ENCODE results near the gene PIPOX.
A peak's percentile ranks its signal among the peaks of the same experiment; 100 is the strongest.

Gene PIPOX

DNA sequence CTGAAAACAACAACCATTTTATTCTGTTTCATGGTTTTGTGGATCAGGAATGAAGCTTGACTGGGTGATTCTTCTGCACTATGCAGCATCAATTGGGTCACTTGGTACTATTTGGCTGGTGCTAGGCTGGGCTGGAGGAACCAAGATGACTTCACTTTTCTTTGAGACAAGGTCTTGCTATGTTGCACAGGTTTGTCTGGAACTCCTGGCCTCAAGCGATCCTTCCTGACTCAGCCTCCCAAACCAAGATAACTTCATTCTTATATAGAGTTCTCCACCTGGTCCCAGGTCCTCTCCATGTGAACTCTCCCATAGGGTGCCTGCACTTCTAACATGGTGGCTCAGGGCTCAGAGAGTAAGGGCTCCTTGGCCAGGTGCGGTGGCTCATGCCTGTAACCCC lies 1.9 kb upstream of the PIPOX start:
- Histone ChIP-seq H3K9me3 (replicated peaks in 1 of 11) (no peaks in the 10 kb centered on the region), H3K36me3 (no peaks in the 10 kb centered on the region), H3K27ac (no peak overlapping the region), H3K9ac (no peak overlapping the region), H3K4me1 (peaks cover 39 to 66% (median 49%) of the 10 kb centered on the region in 10 experiments), H3K4me3 (no peak overlapping the region), H3K4me2 (peak overlapping the region in 3 of 11 experiments; percentile 88 to 94 (median 91); a peak in 6 of 22 replicates), H3K27me3 (no peaks in the 10 kb centered on the region; a peak in 2 of 22 replicates), H4K20me1 (peaks cover 0 to 5% (median 0%) of the 10 kb centered on the region in 11 experiments; a peak in 2 of 22 replicates)
- TF ChIP-seq Cebpa-rat (IDR thresholded peaks at IDR 0.05): no peak

DNA sequence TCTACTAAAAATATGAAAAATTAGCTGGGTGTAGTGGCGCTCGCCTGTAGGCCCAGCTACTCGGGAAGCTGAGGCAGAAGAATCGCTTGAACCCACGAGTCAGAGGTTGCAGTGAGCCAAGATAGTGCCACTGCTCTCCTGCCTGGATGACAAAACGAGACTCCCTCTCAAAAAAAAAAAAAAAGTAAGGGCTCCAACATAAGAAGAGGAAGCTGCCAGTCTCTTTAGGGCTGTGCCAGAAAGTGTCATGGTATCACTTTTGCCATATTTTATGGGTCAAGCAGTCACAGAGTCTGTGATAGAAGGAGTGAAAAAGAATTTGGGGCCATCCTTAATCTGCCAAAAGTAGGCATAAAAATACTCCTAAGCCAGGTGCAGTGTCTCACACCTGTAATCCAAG lies 1.4 kb upstream of the PIPOX start:
- peaks cover 0 to 5% (median 0%) of the 10 kb centered on the region in 11 experiments; a peak in 2 of 22 replicates for H4K20me1 ChIP-seq
- no peaks in the 10 kb centered on the region for H3K9me3 ChIP-seq (replicated peaks in 1 of 11)
- no peaks in the 10 kb centered on the region; a peak in 1 of 22 replicates for H3K27me3 ChIP-seq
- H3K4me2 ChIP-seq: peak overlapping the region; percentile 70 to 97 (median 88); a peak in 18 of 22 replicates
- peak overlapping the region in 6 of 11 experiments; percentile 56 to 88 (median 75); a peak in 6 of 22 replicates for H3K27ac ChIP-seq
- no peaks in the 10 kb centered on the region for H3K36me3 ChIP-seq
- H3K4me1 ChIP-seq: peaks cover 39 to 71% (median 49%) of the 10 kb centered on the region in 10 experiments
- no peak for TF ChIP-seq Cebpa-rat (IDR thresholded peaks at IDR 0.05)
- 0 out of 22 replicates have a peak overlapping the region, but pooled peaks of 1 of the 11 experiments have one; percentile 60 for H3K9ac ChIP-seq
- H3K4me3 ChIP-seq: no peak overlapping the region

DNA sequence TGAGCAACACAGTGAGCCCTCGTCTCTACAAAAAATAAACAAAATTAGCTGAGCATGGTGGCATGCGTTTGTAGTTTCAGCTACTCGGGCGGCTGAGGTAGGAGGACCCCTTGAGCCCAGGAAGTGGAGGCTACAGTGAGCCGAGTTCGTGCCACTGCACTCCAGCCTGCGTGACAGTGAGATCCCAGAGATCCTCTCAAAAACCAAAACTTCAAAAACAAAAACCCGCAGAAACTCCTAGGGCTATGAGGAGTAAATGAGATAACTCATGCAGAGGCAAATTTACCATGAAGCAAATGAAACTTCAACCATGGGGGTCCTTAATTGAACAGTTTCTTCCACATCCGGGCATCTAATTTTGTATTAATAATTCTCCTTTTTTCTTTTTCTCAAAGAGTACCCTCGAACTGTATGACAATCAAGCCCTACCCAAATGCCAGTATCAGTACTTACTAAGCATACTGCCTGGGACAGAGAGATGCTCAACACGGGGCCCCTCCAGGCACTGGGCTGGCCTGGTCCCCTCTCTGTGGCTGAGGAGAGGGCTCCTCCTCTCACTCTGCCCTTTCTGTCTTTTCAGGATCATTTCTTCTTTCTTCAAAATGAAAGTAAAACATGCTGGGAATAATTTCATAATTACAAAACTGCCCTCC lies 789 bp upstream of the PIPOX start:
- TF ChIP-seq Cebpa-rat (IDR thresholded peaks at IDR 0.05): no peak
- H3K4me1 ChIP-seq: peaks cover 39 to 74% (median 49%) of the 10 kb centered on the region in 10 experiments
- H3K36me3 ChIP-seq: no peaks in the 10 kb centered on the region
- no peaks in the 10 kb centered on the region for H3K9me3 ChIP-seq (replicated peaks in 1 of 11)
- peak overlapping the region in 9 of 11 experiments; percentile 56 to 88 (median 72); a peak in 18 of 22 replicates for H3K27ac ChIP-seq
- H3K27me3 ChIP-seq: no peaks in the 10 kb centered on the region; a peak in 1 of 22 replicates
- peaks cover 0 to 5% (median 0%) of the 10 kb centered on the region in 11 experiments; a peak in 2 of 22 replicates for H4K20me1 ChIP-seq
- H3K4me2 ChIP-seq: peak overlapping the region; percentile 70 to 97 (median 88)
- peak overlapping the region in 6 of 11 experiments; percentile 31 to 65 (median 52); a peak in 7 of 22 replicates for H3K9ac ChIP-seq
- H3K4me3 ChIP-seq: peak overlapping the region in 3 of 10 experiments; percentile 3 to 18 (median 8); a peak in 3 of 20 replicates

DNA sequence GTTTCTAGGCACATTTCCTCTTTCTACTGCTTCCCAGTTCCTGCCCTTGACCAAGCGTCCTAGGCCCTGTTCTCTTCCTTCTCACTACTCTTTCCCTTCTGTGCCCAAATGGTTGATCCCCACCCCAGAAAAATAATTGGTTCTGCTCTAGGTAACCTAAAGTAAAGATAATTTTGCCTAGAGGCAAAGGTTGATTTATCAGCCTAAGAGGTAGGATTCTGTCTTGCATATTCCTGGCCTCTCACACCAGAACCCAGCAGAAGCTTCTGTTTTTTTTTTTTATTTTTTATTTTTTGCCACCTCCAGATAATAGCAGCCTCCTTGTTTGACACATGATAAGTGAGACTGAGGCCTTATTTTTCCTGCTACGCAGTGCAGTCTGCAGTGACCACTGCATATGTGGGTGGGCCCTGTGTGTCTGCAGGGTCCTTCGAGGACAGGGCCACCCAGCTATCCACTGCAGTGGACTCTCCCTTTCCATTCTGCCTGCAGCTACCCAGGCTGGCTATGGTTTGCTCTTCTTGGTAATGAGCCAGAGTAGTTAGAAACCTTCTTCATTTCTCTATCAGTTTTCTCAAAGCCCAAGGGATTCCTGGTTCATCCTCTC lies 701 bp downstream of the PIPOX start:
- H3K27me3 ChIP-seq: no peaks in the 10 kb centered on the region

DNA sequence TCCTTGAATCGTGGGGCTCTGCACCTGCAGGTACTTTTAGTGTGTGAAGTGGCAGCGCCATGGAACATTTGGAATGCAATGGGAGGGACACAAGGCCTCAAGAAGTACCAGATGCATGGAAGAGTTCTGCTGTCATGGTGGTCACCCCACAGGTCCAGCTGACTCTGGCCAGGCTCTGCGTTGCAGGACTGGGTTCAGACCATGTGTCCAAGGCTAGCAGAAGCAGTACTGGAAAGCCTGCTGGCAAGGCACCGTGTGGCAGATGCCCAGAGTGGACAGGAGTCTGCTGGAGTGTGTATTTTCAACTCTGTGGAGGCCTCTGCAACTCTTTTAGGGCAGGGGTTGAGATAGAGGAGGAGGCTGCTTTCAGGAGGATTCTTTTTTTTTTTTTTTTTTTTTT lies 2.1 kb downstream of the PIPOX start:
- peaks cover 0 to 5% (median 0%) of the 10 kb centered on the region in 11 experiments; a peak in 2 of 22 replicates for H4K20me1 ChIP-seq
- H3K4me3 ChIP-seq: no peak overlapping the region
- no peaks in the 10 kb centered on the region for H3K36me3 ChIP-seq
- no peaks in the 10 kb centered on the region for H3K27me3 ChIP-seq
- TF ChIP-seq Cebpa-rat (IDR thresholded peaks at IDR 0.05): no peak
- H3K9me3 ChIP-seq (replicated peaks in 1 of 11): no peaks in the 10 kb centered on the region
- H3K4me2 ChIP-seq: peak overlapping the region; percentile 70 to 97 (median 88); a peak in 16 of 22 replicates
- no peak overlapping the region for H3K9ac ChIP-seq
- H3K4me1 ChIP-seq: peaks cover 45 to 86% (median 50%) of the 10 kb centered on the region in 10 experiments
- no peak overlapping the region for H3K27ac ChIP-seq

More for the DNA sequence above, 701 bp downstream of the PIPOX start:
- TF ChIP-seq Cebpa-rat (IDR thresholded peaks at IDR 0.05): no peak
- Histone ChIP-seq H3K36me3 (no peaks in the 10 kb centered on the region), H3K4me3 (peak overlapping the region in 2 of 10 experiments; percentile 9 to 17; a peak in 2 of 20 replicates), H3K4me1 (peaks cover 44 to 81% (median 49%) of the 10 kb centered on the region in 10 experiments), H3K4me2 (peak overlapping the region; percentile 70 to 97 (median 88)), H3K9me3 (replicated peaks in 1 of 11) (no peaks in the 10 kb centered on the region), H4K20me1 (peaks cover 0 to 5% (median 0%) of the 10 kb centered on the region in 11 experiments; a peak in 2 of 22 replicates), H3K27ac (peak overlapping the region; percentile 3 to 88 (median 65); a peak in 20 of 22 replicates), H3K9ac (peak overlapping the region in 9 of 11 experiments; percentile 1 to 60 (median 29); a peak in 10 of 22 replicates)

DNA sequence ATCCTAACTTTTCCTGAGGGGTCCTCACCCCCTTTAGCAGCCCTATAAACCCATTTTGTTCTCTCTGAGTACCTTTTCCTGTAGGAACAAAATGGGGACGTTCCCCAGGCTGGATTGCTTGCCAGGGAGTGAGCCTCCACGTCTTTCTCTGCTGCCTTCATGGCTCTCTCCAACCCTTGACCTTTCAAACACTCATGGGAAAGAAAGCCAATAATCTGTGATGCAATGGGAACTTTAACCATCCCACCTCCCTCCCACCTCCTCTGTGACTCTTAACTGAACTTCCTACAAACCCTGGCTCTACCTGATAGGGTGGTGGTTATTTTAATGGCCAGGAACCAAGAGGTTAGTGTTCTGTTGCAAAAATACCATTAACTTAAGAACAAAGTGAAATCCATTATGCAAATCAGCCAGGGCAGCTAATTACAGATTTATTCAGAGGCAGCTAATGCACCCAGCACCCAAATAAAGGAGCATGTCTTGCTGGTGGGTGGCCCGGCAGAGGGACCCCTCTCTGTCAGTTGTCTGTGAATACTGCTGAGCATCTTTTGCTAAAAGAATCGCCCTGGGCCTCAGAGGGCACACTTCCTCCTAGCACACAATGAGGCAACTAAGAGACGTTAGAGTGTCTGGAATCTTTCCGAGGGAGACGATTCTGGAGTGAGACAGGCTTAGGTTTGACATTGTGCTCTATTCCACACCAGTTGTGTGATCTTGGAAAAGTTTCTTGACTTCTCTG lies 3.0 kb downstream of the PIPOX start:
- TF ChIP-seq Cebpa-rat (IDR thresholded peaks at IDR 0.05): no peak
- no peak overlapping the region for H3K9ac ChIP-seq
- H3K4me2 ChIP-seq: peak overlapping the region in 5 of 11 experiments; percentile 1 to 91 (median 28); a peak in 8 of 22 replicates
- peaks cover 0 to 5% (median 0%) of the 10 kb centered on the region in 11 experiments; a peak in 2 of 22 replicates for H4K20me1 ChIP-seq
- no peak overlapping the region for H3K4me3 ChIP-seq
- no peaks in the 10 kb centered on the region for H3K9me3 ChIP-seq (replicated peaks in 1 of 11)
- no peaks in the 10 kb centered on the region for H3K36me3 ChIP-seq
- no peaks in the 10 kb centered on the region for H3K27me3 ChIP-seq
- H3K27ac ChIP-seq: no peak overlapping the region
- peaks cover 45 to 77% (median 50%) of the 10 kb centered on the region in 10 experiments for H3K4me1 ChIP-seq

DNA sequence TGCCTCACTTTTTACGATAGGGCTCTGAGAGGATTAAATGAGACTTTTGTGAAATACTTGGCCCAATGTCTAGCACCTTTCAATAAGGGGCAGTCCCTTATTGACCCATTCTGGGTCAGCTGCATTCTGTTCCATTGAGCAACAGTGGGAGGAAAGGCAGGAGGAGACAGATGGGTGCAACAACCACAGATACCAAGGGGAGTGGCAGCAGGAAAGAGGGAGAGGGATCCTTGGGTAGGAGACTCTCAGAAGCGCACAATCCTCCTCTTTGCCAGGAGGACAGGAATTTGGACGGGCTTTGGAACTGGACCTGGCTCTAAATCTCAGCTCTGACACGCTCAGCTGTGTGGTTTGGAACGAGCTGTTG lies 3.5 kb downstream of the PIPOX start:
- Histone ChIP-seq H3K27ac (no peak overlapping the region), H3K9ac (no peak overlapping the region)
- no peak for TF ChIP-seq Cebpa-rat (IDR thresholded peaks at IDR 0.05)

More for the DNA sequence above, 3.5 kb downstream of the PIPOX start:
- Histone ChIP-seq H3K36me3 (no peaks in the 10 kb centered on the region), H3K27me3 (no peaks in the 10 kb centered on the region), H3K4me2 (peak overlapping the region in 5 of 11 experiments; percentile 1 to 91 (median 28); a peak in 7 of 22 replicates), H3K9me3 (replicated peaks in 1 of 11) (no peaks in the 10 kb centered on the region), H4K20me1 (peaks cover 0 to 5% (median 0%) of the 10 kb centered on the region in 11 experiments; a peak in 2 of 22 replicates), H3K4me1 (peaks cover 49 to 72% (median 54%) of the 10 kb centered on the region in 10 experiments), H3K4me3 (no peak overlapping the region)
